Testis (tissue), 3 donors: Measurements from ENCODE around the gene COL6A2. TPM values are rescaled to one million over a fixed set of nuclear protein-coding genes. Genes with fewer than 3 reads are reported as not detected.

ENCODE experiments used
- DNase-seq: peaks from one replicate; pipeline ENCODE4 v3.0.0-alpha.2; 2019
- H3K27ac ChIP-seq, 2 donors: fragments of 200-600 bp; sonication (generic); one replicate each; pipeline ENCODE4 v1.5.1; 2019
- H3K27me3 ChIP-seq: fragments of 200-600 bp; sonication (generic); one replicate; pipeline ENCODE4 v1.5.1; 2019
- H3K36me3 ChIP-seq: fragments of 200-600 bp; sonication (generic); one replicate; pipeline ENCODE4 v1.5.1; 2017; ENCODE audit warnings: low read depth; ENCODE audit errors: missing control alignments
- H3K4me1 ChIP-seq: fragments of 200-600 bp; sonication (generic); one replicate; pipeline ENCODE4 v1.5.1; 2019
- H3K4me3 ChIP-seq, 2 donors: fragments of 200-600 bp; sonication (generic); one replicate each; pipeline ENCODE4 v1.5.1; 2017 to 2019
- H3K9me3 ChIP-seq: fragments of 200-600 bp; sonication (generic); one replicate; pipeline ENCODE4 v1.5.1; 2017
- CTCF ChIP-seq, 3 experiments: fragments of 450-650 bp in 2 of 3; fragments of 200-600 bp in 1 of 3; sonication (generic) in 1 of 3; IDR thresholded peaks; one replicate each; pipeline ENCODE4 v1.5.1; 2016 to 2019; ENCODE audit warnings: antibody characterized with exemption in 3 of 3, mild to moderate bottlenecking in 2 of 3, moderate library complexity in 1 of 3
- POLR2A ChIP-seq: fragments of 450-650 bp; IDR thresholded peaks from one replicate; pipeline ENCODE4 v1.6.1; 2017; ENCODE audit warnings: antibody characterized with exemption, mild to moderate bottlenecking, moderate library complexity
- WGBS, 2 donors: methylation state at CpG; one replicate each; pipeline ENCODE4 v1.1.5; 2018; 5-methylcytosine and 5-hydroxymethylcytosine counted together
- intact Hi-C: fragments of 100-400 bp; cut with DNase I; formaldehyde crosslinking; loops from one replicate; pipeline ENCODE4 v1.15.1; 2023; ENCODE audit warnings: low total_unique reads
- polyA plus RNA-seq: library from polyadenylated mRNA; stranded (reverse); fragments of 350-450 nt; fragmentation: Illumina TruSeq; extraction: RNeasy Lipid Tissue Mini Kit (QIAGEN cat#74804); gene quantifications from one replicate; pipeline ENCODE4 v1.2.3, GENCODE V29; 2014; ENCODE audit warnings: low read depth, low replicate concordance; ENCODE audit not compliant: insufficient read depth
- total RNA-seq, 2 donors: library from RNA; depleted of rRNA; stranded (reverse); fragments of >200 nt; gene quantifications; one replicate each; pipeline ENCODE4 v1.2.3, GENCODE V29; 2016

COL6A2 gene
- total and polyA plus RNA-seq, 3 donors from 2014 or later: 192 to 362 (median 236) TPM

- peaks cover 34% of the 10 kb centered on the region for H3K4me1 ChIP-seq
- no peak overlapping the region for H3K4me3 ChIP-seq
- H3K27ac ChIP-seq: peak overlapping the region in 1 of 2 donors; percentile 89
- H3K9me3 ChIP-seq: no peaks in the 10 kb centered on the region
- 90 to 94% methylated on average over 6 of the region's 6 CpGs for WGBS, 2 donors
- intact Hi-C loops: no loop called here
- H3K27me3 ChIP-seq: no peaks in the 10 kb centered on the region
- DNase-seq: no peak
- no peaks in the 10 kb centered on the region for H3K36me3 ChIP-seq
- TF ChIP-seq POLR2A (no peak), CTCF (IDR thresholded peaks at IDR 0.05) (no peak)
These were observed 36.8 kb upstream of the COL6A2 start for GRCh38 chr21:46061063-46061462.

DNA sequence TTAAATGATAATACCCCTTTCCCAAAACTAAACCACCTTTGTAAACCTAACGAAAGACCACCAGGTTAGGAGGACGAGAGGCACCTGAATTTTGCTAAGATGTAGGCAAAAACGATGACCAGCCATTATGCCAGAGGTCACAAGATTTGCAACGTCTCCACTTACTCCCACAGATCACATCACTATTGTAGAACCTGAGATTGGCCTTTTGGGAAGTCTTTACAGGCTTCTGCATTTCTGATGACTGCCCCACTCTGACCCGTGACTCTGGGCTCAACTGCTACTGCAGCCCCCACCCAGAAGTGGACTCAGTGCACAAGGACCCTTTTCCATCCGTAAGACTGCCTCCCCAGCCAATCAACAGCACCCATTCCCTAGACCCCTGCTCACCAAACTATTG is 36.4 kb upstream of the COL6A2 start:
- no peak for TF ChIP-seq CTCF (IDR thresholded peaks at IDR 0.05)
- no peak for TF ChIP-seq POLR2A
- no peak for DNase-seq
- H3K36me3 ChIP-seq: no peaks in the 10 kb centered on the region
- intact Hi-C loops: no loop called here
- peaks cover 34% of the 10 kb centered on the region for H3K4me1 ChIP-seq
- no peaks in the 10 kb centered on the region for H3K9me3 ChIP-seq
- peak overlapping the region in 1 of 2 donors; percentile 89 for H3K27ac ChIP-seq
- WGBS, 2 donors: 85% methylated on average over 6 of the region's 6 CpGs
- no peaks in the 10 kb centered on the region for H3K27me3 ChIP-seq
- H3K4me3 ChIP-seq: no peak overlapping the region

GRCh38 chr21:46061950-46062349 is 36.0 kb upstream of the COL6A2 start:
- no peak for DNase-seq
- peak overlapping the region in 1 of 2 donors; percentile 89 for H3K27ac ChIP-seq
- H3K9me3 ChIP-seq: no peaks in the 10 kb centered on the region
- intact Hi-C loops: no loop called here
- peaks cover 34% of the 10 kb centered on the region for H3K4me1 ChIP-seq
- H3K27me3 ChIP-seq: no peaks in the 10 kb centered on the region
- H3K4me3 ChIP-seq: no peak overlapping the region
- WGBS, 2 donors: 93 to 95% methylated on average over 5 of the region's 5 CpGs
- no peaks in the 10 kb centered on the region for H3K36me3 ChIP-seq
- no peak for TF ChIP-seq POLR2A

DNA sequence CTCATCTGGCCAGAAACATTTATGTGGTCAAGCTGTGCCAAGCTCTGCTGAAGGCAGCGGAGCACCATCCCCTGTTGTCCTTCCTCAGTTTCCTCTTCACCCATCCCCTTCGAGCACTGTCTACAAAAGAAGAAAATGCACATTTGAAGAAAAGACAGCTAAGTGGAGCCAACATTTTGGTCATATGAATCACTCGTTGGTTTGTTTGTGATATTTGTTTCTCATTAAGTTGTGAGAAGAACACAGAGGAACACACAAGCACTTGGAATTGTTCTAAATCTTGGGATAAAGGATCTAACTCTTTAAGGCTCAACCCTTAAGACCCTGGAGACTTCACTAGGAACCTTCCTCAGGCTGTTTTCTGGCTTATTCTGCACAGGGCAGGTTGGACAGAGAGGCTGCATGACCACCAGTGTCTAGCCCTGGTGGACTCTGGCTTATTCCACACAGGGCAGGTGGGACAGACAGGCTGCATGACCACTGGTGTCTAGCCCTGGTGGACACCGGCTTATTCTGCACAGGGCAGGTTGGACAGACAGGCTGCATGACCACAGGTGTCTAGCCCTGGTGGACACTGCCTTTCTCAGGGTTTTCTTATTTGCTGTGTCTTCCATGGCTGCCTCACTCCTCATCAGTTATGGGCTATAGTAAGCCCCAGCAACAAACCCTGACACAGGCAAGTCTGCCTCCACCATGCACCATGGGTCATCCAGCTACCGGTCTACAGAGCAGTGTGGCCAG is 35.3 kb upstream of the COL6A2 start:
- intact Hi-C loops: no loop called here
- Histone ChIP-seq H3K9me3 (no peaks in the 10 kb centered on the region), H3K27me3 (no peaks in the 10 kb centered on the region), H3K27ac (peak overlapping the region in 1 of 2 donors; percentile 89), H3K36me3 (no peaks in the 10 kb centered on the region), H3K4me1 (peaks cover 38% of the 10 kb centered on the region), H3K4me3 (no peak overlapping the region)
- TF ChIP-seq CTCF (IDR thresholded peaks at IDR 0.05) (no peak), POLR2A (no peak)
- WGBS, 2 donors: 71 to 77% methylated on average over 5 of the region's 5 CpGs
- no peak for DNase-seq

DNA sequence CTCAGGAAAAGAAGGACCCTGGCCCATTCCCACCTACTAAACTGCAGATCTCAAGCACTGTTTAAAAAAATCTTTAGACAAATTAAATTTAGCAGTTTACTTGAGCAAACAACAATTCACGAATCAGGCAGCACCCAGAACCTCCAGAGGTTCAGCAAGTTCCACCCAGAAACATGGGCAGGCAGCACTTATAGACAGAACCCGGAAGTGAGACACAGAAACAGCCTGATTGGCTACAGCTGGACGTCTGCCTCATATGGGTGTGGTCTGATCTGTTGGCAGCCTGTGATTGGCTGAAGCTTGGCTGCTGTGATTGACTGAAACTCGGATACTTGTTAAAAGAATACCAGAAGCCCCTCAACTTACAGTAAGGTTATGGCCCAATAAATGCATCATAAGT is 34.7 kb upstream of the COL6A2 start:
- H3K36me3 ChIP-seq: no peaks in the 10 kb centered on the region
- DNase-seq: peak; percentile 13
- H3K4me3 ChIP-seq: no peak overlapping the region
- H3K9me3 ChIP-seq: no peaks in the 10 kb centered on the region
- H3K27me3 ChIP-seq: no peaks in the 10 kb centered on the region
- H3K4me1 ChIP-seq: peaks cover 40% of the 10 kb centered on the region
- TF ChIP-seq CTCF (IDR thresholded peaks at IDR 0.05) (no peak), POLR2A (no peak)
- no peak overlapping the region for H3K27ac ChIP-seq
- WGBS, 2 donors: 75 to 82% methylated on average over 4 of the region's 4 CpGs
- intact Hi-C loops: no loop called here
